Right lobe of liver (tissue), 4 donors: Measurements from ENCODE around the gene ZMYND12.

ENCODE experiments used
- POLR2A ChIP-seq: fragments of 450-650 bp; IDR thresholded peaks from one replicate; pipeline ENCODE4 v1.6.1; 2017; ENCODE audit warnings: antibody characterized with exemption, mild to moderate bottlenecking
- TF ChIP-seq, protein P1 (sequence below), 4 donors: fragments of 200-600 bp in 3 of 4; fragments of 450-650 bp in 1 of 4; IDR thresholded peaks; one replicate each; pipeline versions ENCODE4 v1.5.1 to v1.8.0; 2016 to 2022; ENCODE audit warnings: antibody characterized with exemption in 4 of 4, mild to moderate bottlenecking in 2 of 4
- donor health status: DM: no; HTN: no; CAD: no.
- donor health status: DM: no; HTN: no; CAD: no.
- donor health status: DM: no; HTN: yes; CAD: no.

- no peak for TF ChIP-seq POLR2A
- TF ChIP-seq, protein P1, sequence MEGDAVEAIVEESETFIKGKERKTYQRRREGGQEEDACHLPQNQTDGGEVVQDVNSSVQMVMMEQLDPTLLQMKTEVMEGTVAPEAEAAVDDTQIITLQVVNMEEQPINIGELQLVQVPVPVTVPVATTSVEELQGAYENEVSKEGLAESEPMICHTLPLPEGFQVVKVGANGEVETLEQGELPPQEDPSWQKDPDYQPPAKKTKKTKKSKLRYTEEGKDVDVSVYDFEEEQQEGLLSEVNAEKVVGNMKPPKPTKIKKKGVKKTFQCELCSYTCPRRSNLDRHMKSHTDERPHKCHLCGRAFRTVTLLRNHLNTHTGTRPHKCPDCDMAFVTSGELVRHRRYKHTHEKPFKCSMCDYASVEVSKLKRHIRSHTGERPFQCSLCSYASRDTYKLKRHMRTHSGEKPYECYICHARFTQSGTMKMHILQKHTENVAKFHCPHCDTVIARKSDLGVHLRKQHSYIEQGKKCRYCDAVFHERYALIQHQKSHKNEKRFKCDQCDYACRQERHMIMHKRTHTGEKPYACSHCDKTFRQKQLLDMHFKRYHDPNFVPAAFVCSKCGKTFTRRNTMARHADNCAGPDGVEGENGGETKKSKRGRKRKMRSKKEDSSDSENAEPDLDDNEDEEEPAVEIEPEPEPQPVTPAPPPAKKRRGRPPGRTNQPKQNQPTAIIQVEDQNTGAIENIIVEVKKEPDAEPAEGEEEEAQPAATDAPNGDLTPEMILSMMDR (IDR thresholded peaks at IDR 0.05): no peak
Measured at GRCh38 chr1:42456754-42457089, 900 bp upstream of the ZMYND12 start.
